ENCODE measurements around the gene A4GALT.

The A4GALT gene

DNA sequence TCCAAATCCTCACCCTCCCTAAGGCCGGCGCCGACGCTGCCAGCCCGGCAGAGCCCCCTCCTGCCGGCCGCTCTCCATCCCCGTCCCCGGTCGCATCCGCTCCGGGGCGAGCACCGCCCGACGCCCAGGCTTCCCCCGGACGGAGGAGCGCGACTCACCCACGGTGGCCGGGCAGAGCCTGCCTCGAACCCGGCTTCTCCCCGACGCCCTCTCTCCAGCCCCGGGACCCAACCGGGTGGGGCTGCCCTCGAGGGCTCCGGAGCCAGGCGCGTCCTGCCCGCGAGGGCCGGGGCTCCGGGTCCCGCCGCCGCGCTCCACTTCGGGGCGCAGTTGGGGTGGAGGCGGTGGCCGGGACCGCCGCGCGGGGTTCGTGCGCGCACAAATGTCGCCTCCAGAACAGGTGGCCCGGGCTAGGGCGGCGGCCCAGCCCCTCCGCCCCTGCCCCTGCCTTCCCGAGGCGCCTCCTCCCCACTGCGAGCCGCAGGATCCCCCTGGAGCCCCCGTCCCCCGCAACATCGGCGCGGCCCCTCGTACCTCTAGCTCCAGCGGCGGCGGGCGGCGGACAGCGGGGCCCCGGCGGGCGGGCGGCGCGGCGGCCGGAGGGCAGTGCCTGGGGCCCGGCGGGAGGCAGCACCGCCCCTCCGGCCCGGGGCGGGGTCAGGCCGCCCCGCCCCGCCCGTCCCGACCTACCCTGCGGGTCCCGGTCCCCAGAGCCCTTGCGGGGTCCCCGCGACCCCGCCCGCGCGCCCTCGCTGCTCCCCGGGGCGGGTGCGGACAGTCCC, at the start of gene A4GALT:
Gene A4GALT, minus strand, starts transcription at position 608 of the 782 bp plus-strand sequence. CDS start 26,919 bp downstream, outside the sequence.
- peak within 1 kb of the TSS; percentile 49 for H3K4me3 ChIP-seq (ENCODE audit: low read depth, low read length)
- no peak for DNase-seq (ENCODE audit: low read depth)
- TF ChIP-seq, protein P1, sequence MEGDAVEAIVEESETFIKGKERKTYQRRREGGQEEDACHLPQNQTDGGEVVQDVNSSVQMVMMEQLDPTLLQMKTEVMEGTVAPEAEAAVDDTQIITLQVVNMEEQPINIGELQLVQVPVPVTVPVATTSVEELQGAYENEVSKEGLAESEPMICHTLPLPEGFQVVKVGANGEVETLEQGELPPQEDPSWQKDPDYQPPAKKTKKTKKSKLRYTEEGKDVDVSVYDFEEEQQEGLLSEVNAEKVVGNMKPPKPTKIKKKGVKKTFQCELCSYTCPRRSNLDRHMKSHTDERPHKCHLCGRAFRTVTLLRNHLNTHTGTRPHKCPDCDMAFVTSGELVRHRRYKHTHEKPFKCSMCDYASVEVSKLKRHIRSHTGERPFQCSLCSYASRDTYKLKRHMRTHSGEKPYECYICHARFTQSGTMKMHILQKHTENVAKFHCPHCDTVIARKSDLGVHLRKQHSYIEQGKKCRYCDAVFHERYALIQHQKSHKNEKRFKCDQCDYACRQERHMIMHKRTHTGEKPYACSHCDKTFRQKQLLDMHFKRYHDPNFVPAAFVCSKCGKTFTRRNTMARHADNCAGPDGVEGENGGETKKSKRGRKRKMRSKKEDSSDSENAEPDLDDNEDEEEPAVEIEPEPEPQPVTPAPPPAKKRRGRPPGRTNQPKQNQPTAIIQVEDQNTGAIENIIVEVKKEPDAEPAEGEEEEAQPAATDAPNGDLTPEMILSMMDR (IDR thresholded peaks at IDR 0.05; ENCODE audit: control insufficient read depth, extremely low read depth, insufficient read depth): no peak

DNA sequence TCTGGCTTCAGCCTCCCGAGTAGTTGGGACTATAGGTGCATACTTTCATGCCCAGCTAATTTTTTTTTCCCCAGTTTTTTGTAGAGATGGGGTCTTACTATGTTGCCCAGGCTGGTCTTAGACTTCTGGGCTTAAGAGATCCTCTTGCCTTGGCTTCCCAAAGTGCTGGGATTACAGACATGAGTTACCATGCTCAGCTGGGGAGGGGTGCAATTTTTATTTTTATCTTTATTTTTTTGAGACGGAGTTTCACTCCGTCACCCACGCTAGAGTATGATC, 49.7 kb upstream of the A4GALT start:
- no peak for DNase-seq (ENCODE audit: low read depth)
- TF ChIP-seq, protein P1 (IDR thresholded peaks at IDR 0.05; ENCODE audit: control insufficient read depth, extremely low read depth, insufficient read depth): no peak
- H3K4me3 ChIP-seq (ENCODE audit: low read depth, low read length): no peak overlapping the region

- no peak overlapping the region for H3K4me3 ChIP-seq (ENCODE audit: low read depth, low read length)
- TF ChIP-seq, protein P1 (IDR thresholded peaks at IDR 0.05; ENCODE audit: control insufficient read depth, extremely low read depth, insufficient read depth): no peak
- DNase-seq (ENCODE audit: low read depth): no peak
These were observed 49.1 kb upstream of the A4GALT start for GRCh38 chr22:42769574-42770447.

DNA sequence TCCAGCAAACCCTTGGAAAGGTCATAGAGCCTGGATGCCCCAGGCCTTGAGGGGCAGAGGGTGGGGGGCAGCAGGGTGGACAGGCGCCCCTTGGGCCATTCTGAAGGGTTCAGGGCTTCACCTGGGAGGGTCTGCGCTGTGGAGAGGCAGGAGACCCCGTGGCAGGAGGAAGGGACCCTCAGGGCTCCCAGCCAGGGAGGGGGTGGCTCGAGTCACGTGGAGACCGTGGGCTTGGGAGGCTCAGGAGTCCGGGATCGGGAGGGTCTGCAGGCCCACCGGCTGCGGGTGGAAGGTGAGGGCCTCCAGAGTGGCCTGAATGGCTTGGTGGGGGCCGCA, 48.5 kb upstream of the A4GALT start:
- H3K4me3 ChIP-seq (ENCODE audit: low read depth, low read length): no peak overlapping the region
- no peak for DNase-seq (ENCODE audit: low read depth)
- TF ChIP-seq, protein P1 (IDR thresholded peaks at IDR 0.05; ENCODE audit: control insufficient read depth, extremely low read depth, insufficient read depth): no peak

GRCh38 chr22:42768385-42769035, 47.8 kb upstream of the A4GALT start:
- H3K4me3 ChIP-seq (ENCODE audit: low read depth, low read length): no peak overlapping the region
- no peak for DNase-seq (ENCODE audit: low read depth)
- TF ChIP-seq, protein P1 (IDR thresholded peaks at IDR 0.05; ENCODE audit: control insufficient read depth, extremely low read depth, insufficient read depth): no peak

DNA sequence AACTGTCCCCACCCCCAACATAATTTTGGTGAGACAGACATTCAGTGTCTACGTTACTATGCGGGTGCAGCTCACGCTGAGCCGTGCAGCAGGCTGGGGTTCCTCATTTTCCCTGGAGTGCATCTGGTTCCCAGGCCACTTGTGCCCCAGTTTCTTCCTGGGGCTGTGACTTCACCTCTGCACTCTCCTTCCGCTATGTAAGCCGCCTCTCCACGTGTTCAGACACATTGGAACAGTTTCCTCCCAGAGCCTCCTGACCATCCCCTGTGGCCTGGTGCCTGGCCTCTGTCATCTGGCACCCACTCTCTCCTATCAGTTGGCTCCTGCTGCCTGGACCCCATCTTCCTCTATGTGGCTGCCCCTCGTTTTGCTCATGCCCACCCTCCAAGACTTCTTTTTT, 46.2 kb upstream of the A4GALT start:
- TF ChIP-seq, protein P1 (IDR thresholded peaks at IDR 0.05; ENCODE audit: control insufficient read depth, extremely low read depth, insufficient read depth): no peak
- no peak for DNase-seq (ENCODE audit: low read depth)

More for the DNA sequence above, 46.2 kb upstream of the A4GALT start:
- no peak overlapping the region for H3K4me3 ChIP-seq (ENCODE audit: low read depth, low read length)
